DOHH2 (cell line): ENCODE results near the gene MRPL54.

Experiments used
- H3F3A ChIP-seq: fragments of 200-600 bp; sonication (generic), shearing (Covaris generic); 2 replicates; pipeline ENCODE4 v1.6.0; 2016; ENCODE audit warnings: antibody characterized with exemption, mild to moderate bottlenecking; ENCODE audit not compliant: control insufficient read depth, insufficient read depth
- H3K27ac ChIP-seq: fragments of 200-600 bp; sonication (generic); 2 replicates; pipeline ENCODE4 v1.5.1; 2014; ENCODE audit warnings: low read depth, mild to moderate bottlenecking, low read length, moderate library complexity
- H3K27me3 ChIP-seq: fragments of 200-600 bp; sonication (generic); 2 replicates; pipeline ENCODE4 v1.6.1; 2014; ENCODE audit warnings: mild to moderate bottlenecking, low read length, mixed read lengths; ENCODE audit not compliant: control insufficient read depth
- H3K36me3 ChIP-seq: fragments of 200-600 bp; sonication (generic); 2 replicates; pipeline ENCODE4 v1.6.1; 2014; ENCODE audit warnings: mild to moderate bottlenecking, low read length, moderate library complexity, mixed read lengths; ENCODE audit not compliant: control insufficient read depth
- H3K4me1 ChIP-seq: fragments of 200-600 bp; sonication (generic); 2 replicates; pipeline ENCODE4 v1.6.1; 2014; ENCODE audit warnings: mild to moderate bottlenecking, low read length, mixed read lengths; ENCODE audit not compliant: control insufficient read depth
- H3K4me2 ChIP-seq: fragments of 200-600 bp; sonication (generic); 2 replicates; pipeline ENCODE4 v1.6.0; 2014; ENCODE audit warnings: mild to moderate bottlenecking, low read length, moderate library complexity
- H3K4me3 ChIP-seq: fragments of 200-600 bp; sonication (generic); 2 replicates; pipeline ENCODE4 v1.5.1; 2014; ENCODE audit warnings: mild to moderate bottlenecking, low read length, mixed read lengths
- H3K79me2 ChIP-seq: fragments of 200-600 bp; sonication (generic); 2 replicates; pipeline ENCODE4 v1.6.1; 2014; ENCODE audit warnings: mild to moderate bottlenecking, low read length, mixed read lengths; ENCODE audit not compliant: control insufficient read depth
- H3K9me2 ChIP-seq: fragments of 200-600 bp; sonication (generic); replicated peaks from 2 replicates; pipeline ENCODE4 v1.6.1; 2014; ENCODE audit warnings: mild to moderate bottlenecking, low read length, mixed read lengths; ENCODE audit not compliant: control insufficient read depth
- H3K9me3 ChIP-seq: fragments of 200-600 bp; sonication (generic); 2 replicates; pipeline ENCODE4 v1.6.1; 2014; ENCODE audit warnings: antibody characterized with exemption, low read length, mixed read lengths; ENCODE audit not compliant: control insufficient read depth, insufficient read depth
- H4K20me1 ChIP-seq: fragments of 200-600 bp; sonication (generic); 2 replicates; pipeline ENCODE4 v1.6.0; 2014; ENCODE audit warnings: low read depth, mild to moderate bottlenecking, antibody characterized with exemption, low read length, moderate library complexity; ENCODE audit not compliant: control insufficient read depth, insufficient read depth
- EZH2phosphoT487 ChIP-seq: fragments of 200-600 bp; sonication (generic); IDR thresholded peaks from 2 replicates; pipeline ENCODE4 v1.6.1; 2017; ENCODE audit warnings: borderline replicate concordance, mild to moderate bottlenecking, antibody characterized with exemption, low read length, moderate library complexity, mixed read lengths
- TF ChIP-seq, protein P1 (sequence below): fragments of 200-600 bp; sonication (generic); IDR thresholded peaks from one replicate; pipeline ENCODE4 v1.5.1; 2014; ENCODE audit warnings: antibody characterized with exemption, mild to moderate bottlenecking, low read depth, low read length; ENCODE audit not compliant: poor library complexity, severe bottlenecking

Gene MRPL54

GRCh38 chr19:3807574-3808354 is 45.3 kb downstream of the MRPL54 start:
- no peaks in the 10 kb centered on the region for H3K9me2 ChIP-seq
- no peaks in the 10 kb centered on the region for H3K79me2 ChIP-seq
- no peak overlapping the region for H3K4me3 ChIP-seq
- H3K9me3 ChIP-seq, result peaks cover 4% of the 10 kb centered on the region; the same call in 1 of the 2 replicates
- TF ChIP-seq, protein P1, sequence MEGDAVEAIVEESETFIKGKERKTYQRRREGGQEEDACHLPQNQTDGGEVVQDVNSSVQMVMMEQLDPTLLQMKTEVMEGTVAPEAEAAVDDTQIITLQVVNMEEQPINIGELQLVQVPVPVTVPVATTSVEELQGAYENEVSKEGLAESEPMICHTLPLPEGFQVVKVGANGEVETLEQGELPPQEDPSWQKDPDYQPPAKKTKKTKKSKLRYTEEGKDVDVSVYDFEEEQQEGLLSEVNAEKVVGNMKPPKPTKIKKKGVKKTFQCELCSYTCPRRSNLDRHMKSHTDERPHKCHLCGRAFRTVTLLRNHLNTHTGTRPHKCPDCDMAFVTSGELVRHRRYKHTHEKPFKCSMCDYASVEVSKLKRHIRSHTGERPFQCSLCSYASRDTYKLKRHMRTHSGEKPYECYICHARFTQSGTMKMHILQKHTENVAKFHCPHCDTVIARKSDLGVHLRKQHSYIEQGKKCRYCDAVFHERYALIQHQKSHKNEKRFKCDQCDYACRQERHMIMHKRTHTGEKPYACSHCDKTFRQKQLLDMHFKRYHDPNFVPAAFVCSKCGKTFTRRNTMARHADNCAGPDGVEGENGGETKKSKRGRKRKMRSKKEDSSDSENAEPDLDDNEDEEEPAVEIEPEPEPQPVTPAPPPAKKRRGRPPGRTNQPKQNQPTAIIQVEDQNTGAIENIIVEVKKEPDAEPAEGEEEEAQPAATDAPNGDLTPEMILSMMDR, result no peak
- TF ChIP-seq EZH2phosphoT487, result no peak
- no peaks in the 10 kb centered on the region for H3K36me3 ChIP-seq
- no peak overlapping the region for H3K4me2 ChIP-seq
- H3F3A ChIP-seq, result no peaks in the 10 kb centered on the region; the same call in 1 of the 2 replicates
- H4K20me1 ChIP-seq, result no peaks in the 10 kb centered on the region
- H3K27me3 ChIP-seq, result peaks cover 15% of the 10 kb centered on the region
- no peak overlapping the region for H3K27ac ChIP-seq
- peaks cover 26% of the 10 kb centered on the region for H3K4me1 ChIP-seq

DNA sequence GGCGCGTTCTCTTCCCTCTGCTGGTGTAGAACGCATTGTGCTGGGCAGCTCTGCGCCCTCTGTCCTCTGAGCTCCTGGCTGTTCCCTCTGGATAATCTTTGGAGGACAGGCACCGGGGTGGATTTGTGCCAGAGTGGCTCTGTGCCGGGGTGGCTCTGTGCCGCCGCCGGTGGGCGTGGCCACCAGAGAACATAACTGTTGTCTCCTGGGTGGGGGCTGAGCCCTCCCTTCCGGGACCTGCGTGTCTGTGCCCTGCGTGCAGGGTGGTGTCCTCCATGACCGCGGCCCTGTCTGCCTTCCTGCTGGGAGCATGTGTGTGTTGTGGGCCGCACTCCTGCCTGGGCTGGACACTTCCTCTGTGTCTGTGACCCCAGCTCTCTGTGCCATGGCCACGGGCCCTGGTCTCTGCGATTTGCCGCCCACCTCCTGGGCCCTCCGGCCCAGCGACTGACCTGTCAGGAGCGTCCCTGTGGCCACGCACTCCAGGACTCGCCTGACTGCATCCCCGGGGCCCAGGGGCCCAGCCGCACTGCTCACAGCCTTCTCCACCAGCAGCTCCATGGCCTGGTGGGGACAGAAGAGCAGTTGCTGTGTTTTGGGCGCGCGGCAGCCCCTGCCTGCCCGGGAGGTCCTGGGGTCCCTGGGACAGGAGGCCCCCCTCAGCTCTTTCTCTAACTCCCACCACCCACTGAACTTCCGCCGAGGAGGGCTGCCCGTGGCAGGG is 46.1 kb downstream of the MRPL54 start:
- no peaks in the 10 kb centered on the region for H3K79me2 ChIP-seq
- no peaks in the 10 kb centered on the region for H3K9me2 ChIP-seq
- TF ChIP-seq, protein P1, result no peak
- no peak for TF ChIP-seq EZH2phosphoT487
- H3K4me2 ChIP-seq, result no peak overlapping the region
- no peaks in the 10 kb centered on the region; the same call in 1 of the 2 replicates for H3F3A ChIP-seq
- H3K4me3 ChIP-seq, result no peak overlapping the region
- peaks cover 31% of the 10 kb centered on the region for H3K4me1 ChIP-seq
- peaks cover 15% of the 10 kb centered on the region for H3K27me3 ChIP-seq
- no peaks in the 10 kb centered on the region for H4K20me1 ChIP-seq
- H3K27ac ChIP-seq, result no peak overlapping the region
- H3K9me3 ChIP-seq, result peaks cover 4% of the 10 kb centered on the region; the same call in 1 of the 2 replicates
- H3K36me3 ChIP-seq, result no peaks in the 10 kb centered on the region

DNA sequence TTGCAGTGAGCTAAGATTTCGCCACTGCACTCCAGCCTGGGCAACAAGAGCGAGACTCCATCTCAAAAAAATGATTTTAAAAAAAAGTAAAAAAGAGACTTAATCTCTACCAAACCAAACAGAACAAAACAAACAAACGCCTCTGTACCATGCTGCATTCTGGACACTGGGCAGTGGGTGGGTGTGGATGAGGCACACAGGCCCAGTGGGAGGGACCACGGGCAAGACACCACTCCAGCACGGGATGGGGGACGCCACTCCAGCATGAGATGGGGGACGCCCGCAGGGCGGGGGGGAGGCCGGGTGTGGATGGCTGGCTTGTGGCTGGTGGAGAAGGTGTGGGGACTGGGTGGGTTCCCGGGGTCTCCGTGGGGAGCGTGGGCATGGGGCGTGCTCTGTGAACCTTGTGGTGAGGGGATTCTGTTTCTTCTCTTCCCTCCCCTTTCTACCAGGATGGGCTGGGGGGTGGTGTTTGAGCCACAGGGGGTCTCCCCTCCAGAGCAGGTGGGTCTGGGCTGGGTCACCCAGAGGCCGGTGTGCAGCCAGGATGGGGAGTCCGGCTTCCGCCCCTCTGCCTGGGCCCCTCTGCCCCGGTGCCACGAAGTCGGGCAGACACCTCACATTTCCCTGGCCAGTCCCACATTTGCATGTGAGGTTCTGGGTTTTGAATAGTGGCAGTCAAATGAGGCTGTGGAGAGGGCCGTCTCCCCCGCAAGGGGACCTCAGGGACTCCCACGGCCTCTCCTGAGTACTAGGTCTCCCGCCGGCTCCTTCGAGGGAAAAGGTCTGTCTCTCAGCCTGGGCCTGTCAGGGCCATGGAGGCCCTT is 47.6 kb downstream of the MRPL54 start:
- Histone ChIP-seq H4K20me1 (no peaks in the 10 kb centered on the region), H3K4me3 (no peak overlapping the region), H3K4me2 (peak overlapping the region; percentile 46), H3F3A (no peaks in the 10 kb centered on the region; the same call in 1 of the 2 replicates), H3K36me3 (no peaks in the 10 kb centered on the region), H3K79me2 (no peaks in the 10 kb centered on the region), H3K9me2 (no peaks in the 10 kb centered on the region), H3K27me3 (peaks cover 15% of the 10 kb centered on the region), H3K9me3 (peaks cover 4% of the 10 kb centered on the region; the same call in 1 of the 2 replicates), H3K4me1 (peaks cover 31% of the 10 kb centered on the region), H3K27ac (no peak overlapping the region)
- no peak for TF ChIP-seq EZH2phosphoT487
